A673 (cell line): Measurements from ENCODE around the gene CRELD2.

Source experiments
- CTCF ChIP-seq: fragments of 300-800, 200-600 bp; sonication (generic); conservative IDR thresholded peaks from 2 replicates; pipeline ENCODE4 v1.5.1; 2017; ENCODE audit warnings: low read depth, mild to moderate bottlenecking, antibody characterized with exemption, low read length, moderate library complexity, mixed read lengths
- EZH2 ChIP-seq: fragments of 200-600 bp; sonication (generic); IDR thresholded peaks from 2 replicates; pipeline ENCODE4 v1.6.1; 2017; ENCODE audit warnings: borderline replicate concordance, low read depth, mild to moderate bottlenecking, mixed read lengths, antibody characterized with exemption, low read length; ENCODE audit not compliant: poor library complexity, severe bottlenecking

GRCh38 chr22:49903322-49904039 lies 15.0 kb upstream of the CRELD2 start:
- TF ChIP-seq CTCF (no peak), EZH2 (no peak)
